Heart left ventricle (tissue), 16 donors: ENCODE measurements around the gene NUMA1. TPM values are rescaled to one million over a fixed set of nuclear protein-coding genes. Genes with fewer than 3 reads are reported as not detected.

Source experiments
- ATAC-seq, 4 donors: fragments of 200-7000 bp; cut with Tn5 transposase; one replicate each; pipeline ENCODE4 v1.9.1; 2020 to 2022; ENCODE audit warnings: moderate library complexity in 4 of 4, mild to moderate bottlenecking in 3 of 4, moderate number of reproducible peaks in 1 of 4
- DNase-seq, 5 donors: peaks; one replicate each; pipeline ENCODE4 v3.0.0-alpha.2; 2020
- H3K27ac ChIP-seq, 12 donors: fragments of 200-600 bp; sonication (generic) in 4 of 12; one replicate each; pipeline versions ENCODE4 v1.5.0 to v1.8.0; 2016 to 2022; ENCODE audit warnings: mild to moderate bottlenecking in 2 of 12
- H3K27me3 ChIP-seq, 9 donors: fragments of 200-600 bp; sonication (generic) in 2 of 9; one replicate each; pipeline versions ENCODE4 v1.5.1 to v1.8.0; 2016 to 2022; ENCODE audit warnings: mild to moderate bottlenecking in 3 of 9
- H3K36me3 ChIP-seq, 9 donors: fragments of 200-600 bp; sonication (generic) in 2 of 9; one replicate each; pipeline versions ENCODE4 v1.5.0 to v1.8.0; 2018 to 2022; ENCODE audit warnings: mild to moderate bottlenecking in 2 of 9
- H3K4me1 ChIP-seq, 12 donors: fragments of 200-600 bp; sonication (generic) in 4 of 12; one replicate each; pipeline versions ENCODE4 v1.5.0 to v1.8.0; 2016 to 2022; ENCODE audit warnings: mild to moderate bottlenecking in 3 of 12
- H3K4me3 ChIP-seq, 12 donors: fragments of 200-600 bp; sonication (generic) in 4 of 12; one replicate each; pipeline versions ENCODE4 v1.5.0 to v1.8.0; 2017 to 2022; ENCODE audit warnings: mild to moderate bottlenecking in 9 of 12, moderate library complexity in 4 of 12
- H3K9me3 ChIP-seq, 12 donors: fragments of 200-600 bp; sonication (generic) in 4 of 12; one replicate each; pipeline versions ENCODE4 v1.5.0 to v1.8.0; 2016 to 2022; ENCODE audit warnings: mild to moderate bottlenecking in 1 of 12
- POLR2A ChIP-seq, 2 donors: fragments of 450-650 bp; IDR thresholded peaks; one replicate each; pipeline ENCODE4 v1.6.1; 2017; ENCODE audit warnings: antibody characterized with exemption in 2 of 2, mild to moderate bottlenecking in 2 of 2, moderate library complexity in 2 of 2
- WGBS, 4 donors: extraction: QIAGEN DNeasy Blood & Tissue Kit in 2 of 4; methylation state at CpG; one replicate each; pipeline versions ENCODE4 v1.1.5 to v1.1.7; 2013 to 2018; 5-methylcytosine and 5-hydroxymethylcytosine counted together
- intact Hi-C, 10 donors: fragments of 100-400 bp; cut with DNase I; formaldehyde crosslinking; loops; one replicate each; pipeline versions ENCODE4 v1.11.1 to v1.14.2; 2022
- polyA plus RNA-seq, 2 donors: library from polyadenylated mRNA; stranded (reverse); fragments of 200-250 nt; gene quantifications; one replicate each; pipeline ENCODE4 v1.2.3, GENCODE V29; 2013
- total RNA-seq, 9 donors: library from RNA; depleted of rRNA in 2 of 9; stranded (reverse); fragments of >200 nt in 2 of 9; fragmentation: NEBNext Ultra II Directional in 3 of 9; extraction: Animal tissue kit (Norgen Biotek cat#: 25700) in 3 of 9; gene quantifications; one replicate each; pipeline versions ENCODE4 v1.1.0 to v1.2.4, GENCODE V29; 2016 to 2023
- TF ChIP-seq, protein P1 (sequence below), 12 donors: fragments of 200-600 bp; sonication (generic) in 4 of 12; IDR thresholded peaks; one replicate each; pipeline versions ENCODE4 v1.5.0 to v1.8.0; 2018 to 2022; ENCODE audit warnings: antibody characterized with exemption in 12 of 12, mild to moderate bottlenecking in 5 of 12
- donor health status: ischemic (EF 13 %, LVEDD 7.1; RV severe dilation, severe dysfunction).
- donor health status: healthy with polysubstance abuse.
- donor health status: DM: no; HTN: yes; CAD: no.
- donor health status: DM: no; HTN: no; CAD: no.
- donor health status: ischemic (EF 25% LVEDD 6.9; RV normal size, moderate dysfunction).
- donor health status: ischemic (EF 25% LVEDD 5.7; RV mildly dilated, moderate dysfunction).
- donor health status: healthy.
- donor health status: DM: yes; HTN: yes; CAD: no.
- donor health status: ischemic (EF 35%, LVEDD 5.7; RV mildly dilated, moderate dysfunction).
- donor health status: nonischemic (EF 11% LVEDD 7.7; RV severe dilation, severe dysfunction).
- donor health status: DM: yes; HTN: yes; CAD: no.
- donor health status: PGD.
- donor health status: ischemic (EF 29% LVEDD 5.4; RV normal size, mild dysfunction).
- donor health status: nonischemic (EF 23%, LVEDD 6.1; RV moderate dilation, normal function).

NUMA1 gene
- total and polyA plus RNA-seq, 11 donors, result 62.7 to 193 (median 101) TPM

GRCh38 chr11:72023335-72023734 lies 57.0 kb downstream of the NUMA1 start:
- intact Hi-C loops, result no loop called here
- DNase-seq, result no peak
- TF ChIP-seq POLR2A (IDR thresholded peaks at IDR 0.05), result no peak
- TF ChIP-seq, protein P1, sequence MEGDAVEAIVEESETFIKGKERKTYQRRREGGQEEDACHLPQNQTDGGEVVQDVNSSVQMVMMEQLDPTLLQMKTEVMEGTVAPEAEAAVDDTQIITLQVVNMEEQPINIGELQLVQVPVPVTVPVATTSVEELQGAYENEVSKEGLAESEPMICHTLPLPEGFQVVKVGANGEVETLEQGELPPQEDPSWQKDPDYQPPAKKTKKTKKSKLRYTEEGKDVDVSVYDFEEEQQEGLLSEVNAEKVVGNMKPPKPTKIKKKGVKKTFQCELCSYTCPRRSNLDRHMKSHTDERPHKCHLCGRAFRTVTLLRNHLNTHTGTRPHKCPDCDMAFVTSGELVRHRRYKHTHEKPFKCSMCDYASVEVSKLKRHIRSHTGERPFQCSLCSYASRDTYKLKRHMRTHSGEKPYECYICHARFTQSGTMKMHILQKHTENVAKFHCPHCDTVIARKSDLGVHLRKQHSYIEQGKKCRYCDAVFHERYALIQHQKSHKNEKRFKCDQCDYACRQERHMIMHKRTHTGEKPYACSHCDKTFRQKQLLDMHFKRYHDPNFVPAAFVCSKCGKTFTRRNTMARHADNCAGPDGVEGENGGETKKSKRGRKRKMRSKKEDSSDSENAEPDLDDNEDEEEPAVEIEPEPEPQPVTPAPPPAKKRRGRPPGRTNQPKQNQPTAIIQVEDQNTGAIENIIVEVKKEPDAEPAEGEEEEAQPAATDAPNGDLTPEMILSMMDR (IDR thresholded peaks at IDR 0.05), result no peak
- Histone ChIP-seq H3K27ac (no peak overlapping the region), H3K27me3 (no peaks in the 10 kb centered on the region), H3K4me1 (peaks cover 0 to 37% (median 29%) of the 10 kb centered on the region in 12 donors), H3K9me3 (no peaks in the 10 kb centered on the region), H3K4me3 (no peak overlapping the region), H3K36me3 (peaks cover 7 to 97% (median 94%) of the 10 kb centered on the region in 9 donors)
- ATAC-seq, result no peak
- 76 to 89% (median 82%) methylated on average over 4 of the region's 4 CpGs for WGBS, 4 donors

GRCh38 chr11:72018171-72018570 lies 62.2 kb downstream of the NUMA1 start:
- peaks cover 8 to 100% (median 100%) of the 10 kb centered on the region in 9 donors for H3K36me3 ChIP-seq
- no peak overlapping the region for H3K4me3 ChIP-seq
- no peak overlapping the region for H3K27ac ChIP-seq
- no peak for TF ChIP-seq POLR2A (IDR thresholded peaks at IDR 0.05)
- TF ChIP-seq, protein P1 (IDR thresholded peaks at IDR 0.05), result no peak
- WGBS, 4 donors, result 88 to 94% (median 90%) methylated on average over 9 of the region's 9 CpGs
- DNase-seq (no peak), ATAC-seq (no peak)
- intact Hi-C loops, result loop anchor here in 1 of 10 donors (10.0 kb wide), 1 partner anchor 207 kb away; the partner anchor contains the start of gene INPPL1
- peaks cover 6 to 20% (median 16%) of the 10 kb centered on the region in 12 donors for H3K4me1 ChIP-seq
- H3K9me3 ChIP-seq, result no peaks in the 10 kb centered on the region
- H3K27me3 ChIP-seq, result no peaks in the 10 kb centered on the region

DNA sequence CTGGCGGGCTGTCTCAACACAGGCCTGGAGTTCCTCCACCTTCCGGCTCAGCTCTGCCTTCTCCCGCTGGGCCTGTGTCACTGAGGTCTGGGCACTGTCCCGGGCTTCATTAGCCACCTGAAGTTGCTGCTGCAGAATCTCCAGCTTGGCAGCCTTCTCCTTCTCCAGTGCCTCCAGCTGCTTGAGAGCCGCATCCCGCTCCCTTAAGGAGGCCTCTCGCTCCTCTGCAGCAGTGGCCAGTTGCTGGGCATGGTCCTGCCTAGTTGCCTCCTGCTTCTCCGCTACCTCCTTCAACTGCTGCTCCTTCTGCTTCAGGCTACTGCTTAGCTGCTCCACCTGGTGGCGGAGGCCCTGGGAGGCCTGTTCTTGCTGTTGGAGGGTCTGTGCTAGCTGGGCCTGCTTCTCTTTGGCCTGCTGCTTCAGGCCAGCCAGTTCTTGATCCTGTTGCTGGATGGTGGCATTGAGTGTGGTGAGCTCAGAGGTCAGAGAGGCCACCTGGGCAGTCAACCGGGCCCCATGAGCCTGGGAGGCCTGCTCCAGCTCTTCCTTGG lies 64.8 kb downstream of the NUMA1 start:
- Histone ChIP-seq H3K9me3 (no peaks in the 10 kb centered on the region), H3K27ac (peak overlapping the region in 1 of 12 donors; percentile 64), H3K4me1 (peaks cover 6 to 45% (median 37%) of the 10 kb centered on the region in 12 donors), H3K4me3 (no peak overlapping the region), H3K36me3 (peaks cover 7 to 100% (median 99%) of the 10 kb centered on the region in 9 donors), H3K27me3 (no peaks in the 10 kb centered on the region)
- DNase-seq, result no peak
- no peak for ATAC-seq
- TF ChIP-seq, protein P1 (IDR thresholded peaks at IDR 0.05), result peak in 2 of 12 donors; percentile 21 to 34
- TF ChIP-seq POLR2A (IDR thresholded peaks at IDR 0.05), result no peak
- WGBS, 4 donors, result 89 to 91% (median 90%) methylated on average over 10 of the region's 10 CpGs
- intact Hi-C loops, result loop anchor here in 1 of 10 donors (10.0 kb wide), 1 partner anchor 209 kb away; the partner anchor contains the start of gene INPPL1

GRCh38 chr11:72014761-72015320 lies 65.5 kb downstream of the NUMA1 start:
- DNase-seq, result no peak
- no peak for TF ChIP-seq POLR2A (IDR thresholded peaks at IDR 0.05)
- TF ChIP-seq, protein P1 (IDR thresholded peaks at IDR 0.05), result no peak
- H3K4me1 ChIP-seq, result peaks cover 6 to 53% (median 37%) of the 10 kb centered on the region in 12 donors
- intact Hi-C loops, result loop anchor here in 1 of 10 donors (10.0 kb wide), 1 partner anchor 210 kb away; the partner anchor contains the start of gene INPPL1
- peaks cover 7 to 100% (median 99%) of the 10 kb centered on the region in 9 donors for H3K36me3 ChIP-seq
- no peaks in the 10 kb centered on the region for H3K9me3 ChIP-seq
- peak overlapping the region in 4 of 12 donors; percentile 7 to 71 (median 67) for H3K27ac ChIP-seq
- H3K4me3 ChIP-seq, result no peak overlapping the region
- no peak for ATAC-seq
- 80 to 85% (median 82%) methylated on average over 16 of the region's 16 CpGs for WGBS, 4 donors
- no peaks in the 10 kb centered on the region for H3K27me3 ChIP-seq
